Fibroblast of lung (primary cell): Measurements from ENCODE around the gene LRMDA. TPM values are rescaled to one million over a fixed set of nuclear protein-coding genes. Genes with fewer than 3 reads are reported as not detected.
"Not testable (repeated sequence)": the region's sequence is repeated elsewhere in the genome, so short reads cannot be mapped to it uniquely, and the experiment has no call there.

Experiments
- DNase-seq, 2 donors: peaks; one replicate each; pipeline versions ENCODE4 v3.0.0 to v3.0.0-alpha.2; 2010; ENCODE audit warnings: low read depth in 2 of 2
- H2AFZ ChIP-seq: 2 replicates; pipeline ENCODE4 v1.5.1; 2012; ENCODE audit warnings: low read length, control low read depth, inconsistent platforms
- H3K27ac ChIP-seq: 2 replicates; pipeline ENCODE4 v1.5.1; 2011; ENCODE audit warnings: low read length, control low read depth; ENCODE audit not compliant: insufficient read depth
- H3K27me3 ChIP-seq: 2 replicates; pipeline ENCODE4 v1.5.1; 2011; ENCODE audit warnings: mild to moderate bottlenecking, low read length; ENCODE audit not compliant: control insufficient read depth, insufficient read depth
- H3K36me3 ChIP-seq: 2 replicates; pipeline ENCODE4 v1.5.1; 2011; ENCODE audit warnings: low read length; ENCODE audit not compliant: control insufficient read depth, insufficient read depth
- H3K4me1 ChIP-seq: 2 replicates; pipeline ENCODE4 v1.5.1; 2011; ENCODE audit warnings: low read length; ENCODE audit not compliant: control insufficient read depth, insufficient read depth; ENCODE audit errors: extremely low read depth
- H3K4me2 ChIP-seq: 2 replicates; pipeline ENCODE4 v1.5.1; 2011; ENCODE audit warnings: low read length, control low read depth; ENCODE audit not compliant: insufficient read depth; ENCODE audit errors: extremely low read depth
- H3K4me3 ChIP-seq, 4 experiments: fragments of 200-600 bp in 1 of 4; sonication (generic) in 1 of 4; replicated peaks in 1 of 4; 2 replicates each; pipeline ENCODE4 v1.5.1; 2011 to 2016; ENCODE audit warnings: low read length in 4 of 4, low read depth in 3 of 4, mild to moderate bottlenecking in 3 of 4, control low read depth in 2 of 4, inconsistent platforms in 1 of 4, mixed read lengths in 1 of 4; ENCODE audit not compliant: insufficient read depth in 1 of 4; ENCODE audit errors: control extremely low read depth in 1 of 4
- H3K79me2 ChIP-seq: 2 replicates; pipeline ENCODE4 v1.5.1; 2012; ENCODE audit warnings: mild to moderate bottlenecking, low read length, inconsistent platforms; ENCODE audit not compliant: control insufficient read depth, insufficient read depth
- H3K9ac ChIP-seq: 2 replicates; pipeline ENCODE4 v1.5.1; 2011; ENCODE audit warnings: mild to moderate bottlenecking, low read length, control low read depth; ENCODE audit not compliant: insufficient read depth
- H3K9me3 ChIP-seq: 2 replicates; pipeline ENCODE4 v1.5.1; 2012; ENCODE audit warnings: low read depth, low read length; ENCODE audit not compliant: control insufficient read depth, insufficient read depth
- H4K20me1 ChIP-seq: 2 replicates; pipeline ENCODE4 v1.5.1; 2011; ENCODE audit warnings: low read length; ENCODE audit not compliant: control insufficient read depth, insufficient read depth; ENCODE audit errors: extremely low read depth
- EZH2 ChIP-seq: IDR thresholded peaks from 2 replicates; pipeline ENCODE4 v1.5.1; 2012; ENCODE audit warnings: low read length, control low read depth, mild to moderate bottlenecking; ENCODE audit errors: missing control alignments
- polyA plus RNA-seq, 2 donors: library from polyadenylated mRNA; depleted of rRNA in 1 of 2; stranded (reverse) in 1 of 2; unstranded in 1 of 2; fragments of >200 nt; gene quantifications; 2 replicates each; pipeline ENCODE4 v1.2.1, GENCODE V29; 2011 to 2012; ENCODE audit warnings: missing spikeins in 1 of 2
- total RNA-seq: library from RNA; depleted of rRNA; stranded (reverse); fragments of >200 nt; gene quantifications from 2 replicates; pipeline ENCODE4 v1.2.1, GENCODE V29; 2014
- TF ChIP-seq, protein P1 (sequence below), 2 donors: IDR thresholded peaks in 1 of 2; conservative IDR thresholded peaks in 1 of 2; 1 replicate in 1 of 2; 2 replicates in 1 of 2; pipeline ENCODE4 v1.5.1; 2011 to 2012; ENCODE audit warnings: low read length in 2 of 2, control low read depth in 1 of 2, inconsistent platforms in 1 of 2, low read depth in 1 of 2, mild to moderate bottlenecking in 1 of 2

Gene LRMDA
- total and polyA plus RNA-seq, 2 donors (not counting 1 experiment from before 2014, with no cell fraction given), result 1.7 to 2.0 TPM

DNA sequence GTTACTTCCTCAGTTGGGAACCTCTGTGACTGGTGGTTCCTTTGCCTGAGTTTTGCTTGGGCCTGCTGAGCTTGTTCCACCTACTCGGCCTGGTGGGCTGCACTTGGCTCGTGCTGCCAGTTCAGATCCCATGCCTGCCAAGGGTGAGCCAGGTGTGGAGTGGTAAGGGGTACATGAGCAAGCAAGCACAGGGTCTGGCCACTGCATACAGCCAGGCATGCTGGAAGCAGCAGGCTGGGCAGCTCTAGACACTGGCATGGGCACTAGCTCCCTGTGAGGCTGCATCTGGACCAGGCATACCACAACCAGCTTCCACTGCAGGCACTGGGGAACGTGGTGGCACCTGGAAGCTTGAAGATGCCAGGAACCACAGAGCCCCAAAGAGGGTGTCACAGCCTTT is 624.0 kb downstream of the LRMDA start:
- TF ChIP-seq, protein P1, sequence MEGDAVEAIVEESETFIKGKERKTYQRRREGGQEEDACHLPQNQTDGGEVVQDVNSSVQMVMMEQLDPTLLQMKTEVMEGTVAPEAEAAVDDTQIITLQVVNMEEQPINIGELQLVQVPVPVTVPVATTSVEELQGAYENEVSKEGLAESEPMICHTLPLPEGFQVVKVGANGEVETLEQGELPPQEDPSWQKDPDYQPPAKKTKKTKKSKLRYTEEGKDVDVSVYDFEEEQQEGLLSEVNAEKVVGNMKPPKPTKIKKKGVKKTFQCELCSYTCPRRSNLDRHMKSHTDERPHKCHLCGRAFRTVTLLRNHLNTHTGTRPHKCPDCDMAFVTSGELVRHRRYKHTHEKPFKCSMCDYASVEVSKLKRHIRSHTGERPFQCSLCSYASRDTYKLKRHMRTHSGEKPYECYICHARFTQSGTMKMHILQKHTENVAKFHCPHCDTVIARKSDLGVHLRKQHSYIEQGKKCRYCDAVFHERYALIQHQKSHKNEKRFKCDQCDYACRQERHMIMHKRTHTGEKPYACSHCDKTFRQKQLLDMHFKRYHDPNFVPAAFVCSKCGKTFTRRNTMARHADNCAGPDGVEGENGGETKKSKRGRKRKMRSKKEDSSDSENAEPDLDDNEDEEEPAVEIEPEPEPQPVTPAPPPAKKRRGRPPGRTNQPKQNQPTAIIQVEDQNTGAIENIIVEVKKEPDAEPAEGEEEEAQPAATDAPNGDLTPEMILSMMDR (conservative IDR thresholded peaks at IDR 0.05 in 1 of 2, IDR thresholded peaks at IDR 0.05 in 1 of 2; ENCODE audit: low read depth in 1 of 2, low read length in 2 of 2), result no peak
- TF ChIP-seq EZH2, result no peak
- Histone ChIP-seq H3K9ac (no peak overlapping the region), H2AFZ (no peak overlapping the region), H3K4me1 (no peaks in the 10 kb centered on the region), H3K4me3 (no peak overlapping the region), H3K36me3 (no peaks in the 10 kb centered on the region), H3K27ac (no peak overlapping the region), H3K4me2 (no peak overlapping the region), H4K20me1 (no peaks in the 10 kb centered on the region), H3K9me3 (no peaks in the 10 kb centered on the region), H3K27me3 (peaks cover 8% of the 10 kb centered on the region), H3K79me2 (no peaks in the 10 kb centered on the region)
- no peak for DNase-seq

DNA sequence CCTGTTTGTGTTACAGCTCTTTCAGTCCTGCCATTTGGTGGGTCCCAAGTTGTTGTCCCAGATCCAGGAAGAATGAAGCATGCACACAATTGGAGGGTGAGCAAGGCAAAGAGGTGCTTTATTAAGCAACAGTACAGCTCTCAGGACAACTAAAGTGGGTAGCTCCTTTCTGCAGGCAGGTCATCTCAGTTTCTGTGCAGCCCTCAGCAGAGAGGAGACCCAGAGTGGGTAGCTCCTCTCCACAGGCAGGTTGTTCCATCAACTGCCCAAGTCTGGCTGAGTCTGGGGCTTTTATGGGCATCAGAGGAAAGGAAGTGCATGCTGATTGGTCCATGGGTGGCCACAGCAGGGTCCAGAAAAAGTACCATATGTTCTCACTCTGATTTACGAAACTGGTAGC is 624.5 kb downstream of the LRMDA start:
- Histone ChIP-seq H2AFZ (no peak overlapping the region), H3K4me3 (no peak overlapping the region), H3K79me2 (no peaks in the 10 kb centered on the region), H3K27me3 (peaks cover 5% of the 10 kb centered on the region), H3K4me1 (no peaks in the 10 kb centered on the region), H3K27ac (no peak overlapping the region), H3K9me3 (no peaks in the 10 kb centered on the region), H3K36me3 (no peaks in the 10 kb centered on the region), H3K9ac (no peak overlapping the region), H4K20me1 (no peaks in the 10 kb centered on the region), H3K4me2 (no peak overlapping the region)
- DNase-seq, result no peak
- TF ChIP-seq EZH2, result no peak
- TF ChIP-seq, protein P1 (conservative IDR thresholded peaks at IDR 0.05 in 1 of 2, IDR thresholded peaks at IDR 0.05 in 1 of 2; ENCODE audit: low read depth in 1 of 2, low read length in 2 of 2), result no peak

DNA sequence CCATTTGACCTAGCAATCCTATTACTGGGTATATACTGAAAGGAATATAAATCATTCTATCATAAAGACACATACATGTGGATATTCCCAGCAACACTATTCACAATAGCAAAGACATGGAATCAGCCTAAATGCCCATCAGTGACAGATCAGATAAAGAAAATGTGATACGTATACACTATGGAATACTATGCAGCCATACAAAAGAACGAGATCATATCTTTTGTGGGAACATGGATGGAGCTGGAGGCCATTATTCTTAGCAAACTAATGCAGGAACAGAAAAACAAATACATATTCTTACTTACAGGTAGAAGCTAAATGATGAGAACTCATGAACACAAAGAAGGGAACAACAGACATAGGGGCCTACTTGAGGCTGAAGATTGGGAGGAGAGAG is 629.6 kb downstream of the LRMDA start:
- not testable (repeated sequence) for H3K4me3 ChIP-seq, H4K20me1 ChIP-seq, H3K27me3 ChIP-seq

More for the DNA sequence above, 629.6 kb downstream of the LRMDA start:
- not testable (repeated sequence) for H3K4me2 ChIP-seq, H3K9me3 ChIP-seq, H3K4me1 ChIP-seq, H3K79me2 ChIP-seq, H2AFZ ChIP-seq, DNase-seq, H3K36me3 ChIP-seq, H3K9ac ChIP-seq, H3K27ac ChIP-seq
